ENCODE results near the gene TLK1. TPM values are rescaled to one million over a fixed set of nuclear protein-coding genes. Genes with fewer than 3 reads are reported as not detected.

Gene TLK1
- total and polyA plus RNA-seq, 10 of the 15 experiments (the other 5 are each of a cell fraction or from before 2014, with no cell fraction given) = 25.1 to 126 (median 57.3) TPM

- H4K20me1 ChIP-seq (ENCODE audit: control insufficient read depth, insufficient read depth) = no peaks in the 10 kb centered on the region
- WGBS (ENCODE audit: insufficient coverage, insufficient replicate concordance, low lambda C conversion rate, missing lambda C conversion rate) = 100% methylated on average over 1 of the region's 1 CpG
- no peak overlapping the region for H3K9ac ChIP-seq (ENCODE audit: control insufficient read depth, insufficient read depth, low read length)
- TF ChIP-seq HDGF (IDR thresholded peaks at IDR 0.05) (no peak), PAX8 (IDR thresholded peaks at IDR 0.05) (no peak)
- H3K9me3 ChIP-seq (replicated peaks; ENCODE audit: control insufficient read depth, insufficient read depth, low read length) = no peaks in the 10 kb centered on the region
- H3K4me2 ChIP-seq (ENCODE audit: control insufficient read depth, insufficient read depth) = no peak overlapping the region
- no peak for ATAC-seq
- no peak for FAIRE-seq
- in situ Hi-C loops (cut with MboI) = no loop called here
- ChIA-PET RAD21 (ENCODE audit: unreplicated experiment) (no interaction called here), POLR2A (interaction anchor here (0.7 to 0.9 kb wide), 2 partner anchors 16 to 56 kb away, joined by 4 to 12 read pairs; no protein-coding TSS in a partner anchor), SMC1A (ENCODE audit: uncharacterized antibody, unreplicated experiment) (interaction anchor here (0.7 to 1.5 kb wide), 3 partner anchors 145 to 366 kb away, joined by 3 to 4 read pairs (median 4); no protein-coding TSS in a partner anchor), CTCF (no interaction called here)
- H3K27me3 ChIP-seq (replicated peaks in 1 of 2; ENCODE audit: control insufficient read depth in 2 of 2, insufficient read depth in 2 of 2, low read length in 1 of 2) = no peaks in the 10 kb centered on the region
- DNase-seq (ENCODE audit: low read depth, low spot score) = no peak
- peaks cover 2% of the 10 kb centered on the region for H3K79me2 ChIP-seq (ENCODE audit: control insufficient read depth, insufficient read depth, low read length)
- H3K4me3 ChIP-seq = no peak overlapping the region
- H3K36me3 ChIP-seq (ENCODE audit: control insufficient read depth in 2 of 2, insufficient read depth in 2 of 2, low read length in 1 of 2) = peaks cover 9 to 28% of the 10 kb centered on the region in 2 experiments
- H2AFZ ChIP-seq (ENCODE audit: control insufficient read depth, low read depth, low read length) = no peak overlapping the region
- intact Hi-C loops (cut with micrococcal nuclease; ENCODE audit: unreplicated experiment) = no loop called here
- no peak overlapping the region for H3K27ac ChIP-seq (ENCODE audit: control insufficient read depth, insufficient read depth)
- BruUV-seq (replicated peaks) = no TSS peak
- no peaks in the 10 kb centered on the region for H3K4me1 ChIP-seq (ENCODE audit: control insufficient read depth, insufficient read depth, low read length)
Observed at GRCh38 chr2:171013851-171014250, 146.8 kb downstream of the TLK1 start.

- SMC1A ChIA-PET (ENCODE audit: uncharacterized antibody, unreplicated experiment) = interaction anchor here (0.5 to 2.7 kb wide), 6 partner anchors 15 to 407 kb away, joined by 3 to 10 read pairs (median 4); no protein-coding TSS in a partner anchor
- no peak for TF ChIP-seq CHD1 (IDR thresholded peaks at IDR 0.05; ENCODE audit: low read depth, low read length)
- TF ChIP-seq FOS (IDR thresholded peaks at IDR 0.05; ENCODE audit: borderline replicate concordance, extremely low read depth, insufficient read length) = no peak
- no peak for TF ChIP-seq NFIC (IDR thresholded peaks at IDR 0.05; ENCODE audit: low read depth, low read length)
- no peak for TF ChIP-seq RFX5 (IDR thresholded peaks at IDR 0.05; ENCODE audit: low read depth, low read length)
- no peak for TF ChIP-seq BACH1 (IDR thresholded peaks at IDR 0.05; ENCODE audit: borderline replicate concordance)
- no peak for TF ChIP-seq RUNX3 (IDR thresholded peaks at IDR 0.05; ENCODE audit: low read length)
- no peak for TF ChIP-seq PML (IDR thresholded peaks at IDR 0.05; ENCODE audit: low read length)
- TF ChIP-seq BRCA1 (IDR thresholded peaks at IDR 0.05; ENCODE audit: low read depth, low read length) = no peak
- no peak for TF ChIP-seq RAD51 (IDR thresholded peaks at IDR 0.05)
- TF ChIP-seq YBX1 (IDR thresholded peaks at IDR 0.05) = no peak
- no peak for TF ChIP-seq NR2F1 (conservative IDR thresholded peaks at IDR 0.05)
- no peak for TF ChIP-seq JUND (IDR thresholded peaks at IDR 0.05; ENCODE audit: low read depth, low read length)
- no peak for TF ChIP-seq KAT2A (conservative IDR thresholded peaks at IDR 0.05; ENCODE audit: control insufficient read depth, low read depth, low read length)
- TF ChIP-seq ZNF24 (IDR thresholded peaks at IDR 0.05) = no peak
- TF ChIP-seq POU2F2 (IDR thresholded peaks at IDR 0.05; ENCODE audit: borderline replicate concordance, low read depth, low read length) = no peak
- no peak for TF ChIP-seq NRF1 (conservative IDR thresholded peaks at IDR 0.05; ENCODE audit: low read depth, low read length)
- no peak for TF ChIP-seq POLR2AphosphoS2 (IDR thresholded peaks at IDR 0.05; ENCODE audit: low read depth, low read length)
- Histone ChIP-seq H4K20me1 (ENCODE audit: control insufficient read depth, insufficient read depth) (no peaks in the 10 kb centered on the region), H3K9me3 (replicated peaks; ENCODE audit: control insufficient read depth, insufficient read depth, low read length) (no peaks in the 10 kb centered on the region), H2AFZ (ENCODE audit: control insufficient read depth, low read depth, low read length) (no peak overlapping the region), H3K4me2 (ENCODE audit: control insufficient read depth, insufficient read depth) (no peak overlapping the region), H3K27ac (ENCODE audit: control insufficient read depth, insufficient read depth) (no peak overlapping the region), H3K9ac (ENCODE audit: control insufficient read depth, insufficient read depth, low read length) (no peak overlapping the region), H3K79me2 (ENCODE audit: control insufficient read depth, insufficient read depth, low read length) (no peaks in the 10 kb centered on the region), H3K27me3 (replicated peaks in 1 of 2; ENCODE audit: control insufficient read depth in 2 of 2, insufficient read depth in 2 of 2, low read length in 1 of 2) (no peaks in the 10 kb centered on the region), H3K36me3 (ENCODE audit: control insufficient read depth in 2 of 2, insufficient read depth in 2 of 2, low read length in 1 of 2) (peaks cover 7 to 25% of the 10 kb centered on the region in 2 experiments), H3K4me1 (ENCODE audit: control insufficient read depth, insufficient read depth, low read length) (no peaks in the 10 kb centered on the region), H3K4me3 (no peak overlapping the region)
- CTCF ChIA-PET = interaction anchor here (0.7 to 1.2 kb wide), 4 partner anchors 21 to 79 kb away, joined by 3 read pairs; no protein-coding TSS in a partner anchor
- BruUV-seq (replicated peaks) = no TSS peak
- RAD21 ChIA-PET (ENCODE audit: unreplicated experiment) = no interaction called here
- 100% methylated on average over 4 of the region's 4 CpGs for WGBS (ENCODE audit: insufficient coverage, insufficient replicate concordance, low lambda C conversion rate, missing lambda C conversion rate)
- POLR2A ChIA-PET = interaction anchor here (0.6 kb wide), 1 partner anchor 445 kb away, joined by 3 read pairs; no protein-coding TSS in a partner anchor
- no peak for FAIRE-seq
- in situ Hi-C loops (cut with MboI) = no loop called here
- ATAC-seq = no peak
- DNase-seq (ENCODE audit: low read depth, low spot score) = no peak
- intact Hi-C loops (cut with micrococcal nuclease; ENCODE audit: unreplicated experiment) = no loop called here
Observed at GRCh38 chr2:171009386-171009785, 151.3 kb downstream of the TLK1 start.
